GM19238 (cell line): Measurements from ENCODE around the gene HOXC6.

ENCODE experiments used
- DNase-seq: peaks from one replicate; pipeline ENCODE4 v3.0.0; 2011; ENCODE audit warnings: low spot score; ENCODE audit not compliant: insufficient read length

HOXC6 gene

DNA sequence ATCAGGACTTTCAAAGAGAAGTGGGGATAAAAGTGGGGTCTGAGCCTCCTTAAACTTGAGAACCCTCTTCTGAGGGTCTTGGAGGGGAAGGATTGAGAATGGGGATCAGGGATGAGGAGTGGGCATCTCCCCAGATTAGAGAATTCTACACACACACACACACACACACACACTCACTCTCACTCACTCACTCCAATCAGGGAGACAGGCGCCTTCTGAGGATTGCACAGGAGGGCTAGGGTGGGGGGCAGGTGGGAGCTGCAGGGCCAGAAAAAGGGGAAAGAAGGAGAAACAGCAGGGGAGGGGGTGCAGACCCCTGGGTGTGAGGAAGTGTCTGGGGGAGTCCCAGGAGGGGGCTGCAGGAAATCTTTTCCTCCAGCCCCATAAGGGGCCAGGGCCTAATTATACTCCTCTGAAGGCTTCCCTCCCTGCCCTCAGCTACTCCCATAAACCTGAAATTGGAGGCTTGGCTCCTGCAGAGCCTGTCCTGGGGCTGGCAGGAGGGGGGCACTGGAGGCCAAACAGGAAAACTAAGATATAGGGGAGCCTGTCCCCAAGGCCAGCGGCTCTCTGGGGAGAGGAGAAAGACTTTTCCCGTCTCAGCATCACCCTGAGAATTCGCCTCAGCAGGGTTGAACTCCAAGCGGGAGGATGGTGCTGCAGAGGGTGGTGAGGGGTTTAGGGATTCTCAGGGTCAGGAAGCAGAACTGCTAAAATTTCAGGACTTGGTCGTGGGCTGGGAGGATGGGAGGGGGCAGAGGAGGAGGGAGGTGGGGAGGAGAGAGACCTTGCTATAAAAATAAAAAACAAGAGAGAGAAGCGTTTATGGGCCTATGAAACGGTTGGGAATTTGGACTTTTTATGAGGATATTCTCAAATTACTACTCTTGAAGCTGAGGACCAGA is 26.7 kb upstream of the HOXC6 start:
- no peak for DNase-seq

DNA sequence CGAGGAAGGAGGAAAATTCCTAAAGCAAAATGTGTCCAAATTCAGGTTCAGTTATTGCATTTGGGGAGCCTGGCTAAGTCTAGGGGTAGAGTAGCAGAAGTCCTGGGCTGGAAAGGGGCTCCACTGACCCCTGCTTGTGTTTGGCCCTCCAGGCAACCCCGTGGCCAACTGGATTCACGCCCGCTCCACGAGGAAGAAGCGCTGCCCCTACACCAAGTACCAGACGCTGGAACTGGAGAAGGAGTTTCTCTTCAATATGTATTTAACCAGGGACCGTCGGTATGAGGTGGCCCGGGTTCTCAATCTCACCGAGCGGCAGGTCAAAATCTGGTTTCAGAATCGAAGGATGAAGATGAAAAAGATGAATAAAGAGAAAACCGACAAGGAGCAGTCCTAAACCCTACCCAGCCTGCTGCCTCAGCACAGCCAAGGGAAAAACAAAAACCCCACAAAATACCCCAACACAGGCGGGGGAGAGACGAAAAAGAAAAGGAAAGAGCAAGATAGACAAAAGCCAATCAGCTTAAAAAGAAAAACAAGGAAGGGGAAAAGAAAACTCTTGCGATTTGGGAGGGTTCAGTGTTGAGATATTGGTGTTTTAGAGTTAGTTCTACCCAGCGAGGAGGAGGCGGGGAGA is 25.8 kb upstream of the HOXC6 start:
- no peak for DNase-seq

DNA sequence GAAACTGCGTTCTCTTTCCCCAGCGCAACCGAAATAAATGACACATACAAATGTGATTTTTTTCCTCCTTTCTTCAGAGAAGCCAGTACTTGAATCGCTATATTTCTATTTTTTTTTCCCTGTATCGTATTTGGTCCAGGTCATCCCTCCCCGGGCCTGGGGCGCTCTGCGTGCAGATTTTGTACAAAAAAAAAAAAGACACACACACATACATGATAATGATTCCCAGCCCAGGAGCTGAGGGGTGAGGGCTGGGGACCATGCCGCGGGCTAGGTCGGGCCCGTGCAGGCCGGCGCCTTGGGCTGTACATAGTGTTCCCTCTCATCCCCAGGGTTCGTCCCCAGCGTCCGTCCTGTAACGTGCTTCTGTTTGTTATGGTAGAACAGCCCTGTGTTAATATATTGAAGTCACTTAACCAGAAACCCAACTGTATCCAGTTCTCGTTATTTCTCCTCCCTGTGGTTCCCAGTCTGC is 25.3 kb upstream of the HOXC6 start:
- no peak for DNase-seq

DNA sequence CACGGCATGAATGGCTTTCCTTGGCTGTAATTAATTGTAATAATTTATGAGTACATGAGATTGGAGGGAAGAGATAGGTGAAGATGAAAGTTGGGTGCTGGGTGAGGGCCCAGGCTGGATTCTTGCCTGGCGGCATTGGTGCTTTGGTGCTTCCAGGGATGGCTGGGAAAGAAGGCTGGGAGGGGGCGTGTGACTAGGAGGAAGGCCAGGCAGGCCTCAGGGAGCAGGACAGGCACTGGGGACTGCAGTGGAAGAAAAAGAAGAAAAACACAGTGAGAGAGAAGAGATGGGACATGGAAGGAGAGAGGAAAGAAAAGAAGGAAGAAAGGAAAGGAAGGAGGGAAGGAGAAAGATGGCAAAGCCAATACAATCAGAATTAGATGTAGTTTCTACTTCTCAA is 24.6 kb upstream of the HOXC6 start:
- no peak for DNase-seq

DNA sequence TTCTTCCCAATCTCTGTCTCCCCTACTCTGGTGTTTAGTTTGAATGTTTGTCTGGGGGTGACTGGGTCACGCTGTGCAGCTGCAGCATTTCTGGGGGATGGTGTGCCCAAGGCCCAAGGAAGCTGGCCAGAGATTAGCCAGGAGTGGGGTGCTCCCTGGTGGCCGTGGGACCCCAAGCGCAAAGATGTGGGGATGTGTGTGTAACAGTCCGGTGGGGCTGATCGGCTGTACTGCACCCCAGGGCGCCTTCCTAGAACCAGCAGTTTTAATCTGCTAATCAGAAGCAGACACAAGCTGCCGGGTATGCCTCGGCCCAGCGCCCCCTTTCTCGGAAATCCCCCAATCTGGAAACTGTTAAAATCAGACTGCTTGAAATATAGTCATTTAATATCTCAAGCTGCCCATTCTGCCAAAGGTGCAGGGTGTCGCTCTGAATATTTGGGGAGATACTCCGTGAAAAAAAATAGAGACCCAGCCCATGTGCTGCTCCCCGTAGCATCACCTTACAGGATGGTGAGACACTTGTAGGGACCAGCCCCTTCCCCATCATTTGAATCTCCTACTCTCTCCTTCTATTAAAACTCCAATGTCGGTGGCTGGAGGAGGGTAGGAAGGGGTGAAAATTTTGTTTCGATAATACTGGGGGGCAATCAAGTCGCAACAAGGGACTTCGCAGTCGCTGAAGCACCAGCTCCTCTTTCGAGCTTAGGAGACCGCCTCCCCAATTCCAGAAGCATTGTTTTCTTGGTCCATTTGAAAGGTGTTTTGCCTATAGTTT is 24.0 kb upstream of the HOXC6 start:
- DNase-seq: no peak

- DNase-seq: no peak
Observed at GRCh38 chr12:54004841-54005530, 23.3 kb upstream of the HOXC6 start.

GRCh38 chr12:54005531-54005852 is 22.7 kb upstream of the HOXC6 start:
- no peak for DNase-seq

GRCh38 chr12:54005853-54006558 is 22.2 kb upstream of the HOXC6 start:
- peak; percentile 76 for DNase-seq

DNA sequence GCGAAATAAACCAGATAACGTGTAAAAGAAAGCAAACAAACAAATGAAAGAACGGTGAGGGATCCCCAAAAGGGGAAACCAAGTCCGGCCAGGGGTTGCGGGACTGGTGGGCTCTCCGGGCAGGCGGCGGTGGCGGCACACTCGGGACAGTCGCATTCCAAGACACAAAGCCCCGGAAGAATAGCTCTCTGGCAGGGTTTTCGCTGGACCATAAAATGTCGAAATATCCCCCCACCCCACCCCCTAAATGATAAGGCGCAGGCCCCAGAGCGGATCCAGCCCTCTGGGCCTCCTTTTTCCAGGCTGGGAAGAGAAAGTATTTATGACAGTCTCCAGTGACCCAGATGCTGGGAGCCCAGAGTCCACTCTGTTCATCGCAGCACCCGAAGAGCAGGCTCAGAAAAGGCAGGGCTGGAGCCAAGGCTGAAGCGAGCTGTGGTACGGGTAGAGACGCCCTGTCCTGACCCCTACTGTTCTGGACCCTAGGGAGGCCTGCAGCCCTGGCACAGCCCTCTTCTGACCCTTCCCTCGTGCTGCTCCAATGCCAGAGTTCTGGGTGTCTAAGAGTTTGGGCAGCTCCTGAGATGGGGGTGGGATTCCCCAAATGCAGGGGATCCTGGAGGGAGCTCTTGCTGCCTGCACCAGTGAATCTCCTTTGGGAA is 21.6 kb upstream of the HOXC6 start:
- no peak for DNase-seq

GRCh38 chr12:54007538-54008259 is 20.5 kb upstream of the HOXC6 start:
- DNase-seq: no peak

DNA sequence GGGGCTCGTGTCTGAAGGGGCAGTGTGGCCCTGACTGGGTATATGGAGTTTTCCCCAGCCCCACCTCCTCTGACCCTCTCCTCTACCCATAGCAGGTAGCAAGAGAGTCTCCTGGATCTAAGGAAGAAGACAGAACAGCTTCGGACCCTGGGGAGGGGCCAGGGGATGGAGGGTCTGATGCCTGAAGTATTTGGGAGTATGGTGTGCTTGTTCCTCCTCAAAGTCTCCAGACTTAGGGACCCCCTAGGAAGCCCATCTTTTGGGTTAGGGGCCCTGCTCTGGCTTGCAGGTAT is 20.0 kb upstream of the HOXC6 start:
- DNase-seq: no peak

DNA sequence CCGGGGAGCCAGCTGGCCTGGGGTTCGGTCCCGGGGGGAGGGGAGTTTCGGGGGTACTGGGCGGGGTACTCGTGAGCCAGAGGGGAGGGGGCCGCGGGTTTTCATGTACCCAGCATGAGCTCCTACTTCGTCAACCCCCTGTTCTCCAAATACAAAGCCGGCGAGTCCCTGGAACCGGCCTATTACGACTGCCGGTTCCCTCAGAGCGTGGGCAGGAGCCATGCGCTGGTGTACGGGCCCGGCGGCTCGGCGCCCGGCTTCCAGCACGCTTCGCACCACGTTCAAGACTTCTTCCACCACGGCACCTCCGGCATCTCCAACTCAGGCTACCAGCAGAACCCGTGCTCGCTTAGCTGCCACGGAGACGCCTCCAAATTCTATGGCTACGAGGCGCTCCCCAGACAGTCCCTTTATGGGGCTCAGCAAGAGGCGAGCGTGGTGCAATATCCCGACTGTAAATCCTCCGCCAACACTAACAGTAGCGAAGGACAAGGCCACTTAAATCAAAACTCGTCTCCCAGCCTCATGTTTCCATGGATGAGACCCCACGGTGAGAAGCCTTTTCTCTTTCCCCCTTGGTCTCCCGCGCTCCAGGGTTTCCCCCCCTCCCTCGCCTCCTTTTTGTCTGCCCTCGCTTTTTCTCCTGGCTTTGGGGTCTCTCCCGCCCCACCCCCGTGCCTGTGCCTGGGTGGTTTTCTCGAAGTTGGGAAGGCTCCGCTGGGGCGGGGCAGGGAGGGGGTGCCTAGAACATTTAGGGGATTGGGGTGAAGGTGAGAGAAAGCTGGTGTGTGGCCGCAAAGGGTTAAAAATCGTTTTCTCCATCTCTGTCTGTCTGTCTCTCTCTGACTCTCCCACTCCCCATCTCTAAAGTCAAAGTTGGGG is 18.8 kb upstream of the HOXC6 start:
- no peak for DNase-seq

DNA sequence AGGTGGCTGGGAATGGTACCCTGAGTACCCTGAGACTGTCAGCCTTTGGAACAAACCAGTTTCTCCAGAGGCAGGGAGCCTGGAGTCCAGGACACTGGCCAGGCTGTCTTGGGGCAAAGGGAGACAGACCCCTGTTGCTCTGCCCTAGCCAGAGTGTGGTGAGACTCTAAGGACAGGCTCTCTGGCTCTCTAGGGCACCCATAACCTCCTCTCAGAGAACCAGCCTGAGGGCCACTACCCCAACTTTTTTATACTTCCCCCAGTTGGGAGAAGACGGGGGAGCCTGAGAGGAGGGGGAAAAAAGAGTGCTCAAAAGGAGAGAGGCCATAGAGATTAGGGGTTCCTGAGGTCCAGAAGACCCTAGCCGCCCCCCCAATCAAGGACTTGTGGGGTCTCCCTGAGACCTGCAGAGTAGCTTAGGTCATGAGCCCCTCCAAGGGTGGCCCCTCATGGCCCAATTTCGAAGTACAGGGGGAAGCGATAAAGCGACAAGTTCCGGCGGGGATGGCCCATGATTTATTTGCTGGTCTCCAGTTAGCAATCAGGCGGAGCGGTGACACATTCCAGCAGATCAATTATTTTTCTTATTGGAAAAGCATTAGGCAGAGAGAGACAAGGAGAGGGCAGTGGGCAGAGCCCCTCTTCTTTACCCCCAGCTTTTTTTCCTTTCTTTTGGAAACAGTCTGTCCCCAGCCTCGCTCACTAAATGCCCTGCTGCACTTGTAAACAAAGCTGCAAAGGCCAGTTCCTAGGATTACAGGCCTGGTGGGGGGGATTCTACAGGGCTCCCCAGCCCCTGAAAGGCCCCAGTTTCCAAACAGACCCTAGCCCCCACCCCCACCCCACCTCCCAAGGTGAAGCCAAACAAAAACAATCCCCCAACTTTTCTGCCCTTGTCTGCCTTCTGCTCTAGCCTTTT is 17.9 kb upstream of the HOXC6 start:
- no peak for DNase-seq

GRCh38 chr12:54010972-54011664 is 17.1 kb upstream of the HOXC6 start:
- DNase-seq: no peak

DNA sequence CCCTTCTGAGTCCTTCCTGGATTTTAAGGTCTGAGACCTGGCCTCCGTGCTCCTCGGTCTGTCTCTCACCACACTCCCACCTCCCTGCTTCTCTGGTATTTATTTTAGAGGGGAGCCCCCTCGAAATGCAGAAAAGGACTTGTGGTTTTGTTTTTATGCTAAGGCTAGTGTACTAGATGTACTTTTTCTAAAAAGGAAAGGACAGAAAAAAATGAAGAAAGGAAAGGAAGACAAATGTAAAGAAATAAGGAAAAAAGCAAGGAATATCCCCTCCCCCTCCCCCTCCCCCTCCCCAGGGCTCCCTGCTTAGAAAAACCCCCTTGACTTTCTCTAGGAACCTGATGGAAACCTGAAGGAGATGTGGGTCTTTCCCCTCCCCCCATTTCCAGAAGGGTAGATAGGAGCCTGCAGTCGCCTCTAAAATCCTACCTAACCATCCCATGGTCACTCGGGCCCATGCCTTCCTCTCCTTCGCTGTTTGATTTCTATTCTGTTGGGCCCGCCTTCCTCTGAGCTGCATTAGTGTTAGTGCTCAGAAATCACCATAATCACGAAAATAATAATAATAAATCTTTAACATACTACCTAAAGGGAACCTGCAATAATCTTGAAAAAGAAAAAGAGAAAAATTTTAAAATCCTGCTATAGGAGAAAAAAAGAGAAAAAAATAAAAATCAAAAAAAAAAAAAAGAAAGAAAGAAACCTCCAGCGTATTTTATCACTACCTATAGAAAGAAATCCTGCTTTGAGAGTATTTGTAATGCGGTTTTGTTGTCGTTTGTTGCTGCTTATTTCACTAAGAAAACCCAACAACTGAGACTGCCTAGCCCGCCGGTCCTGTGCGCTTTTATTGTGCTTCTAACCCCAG is 16.3 kb upstream of the HOXC6 start:
- no peak for DNase-seq
